Central memory CD8-positive, alpha-beta T cell (primary cell): ENCODE results near the gene TUBA3E.
"Not testable (repeated sequence)": the region's sequence is repeated elsewhere in the genome, so short reads cannot be mapped to it uniquely, and the experiment has no call there.

ENCODE experiments used
- ATAC-seq: fragments of 150-1000 bp; cut with Tn5 transposase; replicated peaks from 2 replicates; pipeline ENCODE4 v1.10.0; 2022; ENCODE audit warnings: mild to moderate bottlenecking, moderate FRiP score, moderate number of reproducible peaks; ENCODE audit not compliant: poor library complexity, severe bottlenecking; ENCODE audit errors: extremely low read depth
- DNase-seq, 2 donors: peaks; one replicate each; pipeline ENCODE4 v3.0.0; 2021; ENCODE audit warnings: low spot score in 2 of 2
- H3K27ac Mint-ChIP-seq: one replicate; pipeline ENCODE4 v1.8.0; 2022; ENCODE audit warnings: low read depth, mild to moderate bottlenecking, moderate library complexity, mixed read lengths
- H3K27me3 Mint-ChIP-seq: one replicate; pipeline ENCODE4 v1.8.0; 2022; ENCODE audit warnings: mixed read lengths
- H3K36me3 Mint-ChIP-seq: one replicate; pipeline ENCODE4 v1.8.0; 2022; ENCODE audit warnings: mild to moderate bottlenecking, moderate library complexity, mixed read lengths; ENCODE audit not compliant: insufficient read depth
- H3K4me1 Mint-ChIP-seq: one replicate; pipeline ENCODE4 v1.8.0; 2022; ENCODE audit warnings: mixed read lengths
- H3K4me3 Mint-ChIP-seq: one replicate; pipeline ENCODE4 v1.8.0; 2022; ENCODE audit warnings: mild to moderate bottlenecking, moderate library complexity, mixed read lengths
- H3K9me3 Mint-ChIP-seq: one replicate; pipeline ENCODE4 v1.8.0; 2022; ENCODE audit warnings: mixed read lengths

TUBA3E gene

GRCh38 chr2:130174866-130175265 is 23.4 kb downstream of the TUBA3E start:
- H3K36me3 Mint-ChIP-seq, result peaks cover 35% of the 10 kb centered on the region
- not testable (repeated sequence) for H3K9me3 Mint-ChIP-seq, H3K27ac Mint-ChIP-seq, H3K4me3 Mint-ChIP-seq, H3K27me3 Mint-ChIP-seq, DNase-seq, ATAC-seq, H3K4me1 Mint-ChIP-seq

DNA sequence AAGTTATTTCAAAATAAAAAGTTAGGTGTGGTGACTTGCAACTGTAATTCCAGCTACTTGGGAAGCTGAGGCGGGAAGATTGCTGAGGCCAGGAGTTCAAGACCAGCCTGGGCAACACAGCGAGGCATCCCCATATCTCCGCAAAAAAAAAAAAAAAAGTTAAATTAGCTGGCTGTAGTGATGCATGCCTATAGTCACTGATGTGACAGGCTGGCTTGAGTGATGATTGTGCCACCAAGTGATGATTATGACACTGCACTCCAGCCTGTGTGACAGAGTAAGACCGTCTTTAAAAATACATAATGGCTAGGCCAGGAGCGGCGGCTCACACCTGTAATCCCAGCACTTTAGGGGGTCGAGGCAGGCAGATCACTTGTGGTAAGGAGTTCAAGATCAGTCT is 28.3 kb downstream of the TUBA3E start:
- H3K9me3 Mint-ChIP-seq, result no peaks in the 10 kb centered on the region
- no peak overlapping the region for H3K4me3 Mint-ChIP-seq
- ATAC-seq (no peak), DNase-seq (no peak)
- H3K36me3 Mint-ChIP-seq, result peaks cover 56% of the 10 kb centered on the region
- no peaks in the 10 kb centered on the region for H3K4me1 Mint-ChIP-seq
- H3K27me3 Mint-ChIP-seq, result no peaks in the 10 kb centered on the region
- no peak overlapping the region for H3K27ac Mint-ChIP-seq

DNA sequence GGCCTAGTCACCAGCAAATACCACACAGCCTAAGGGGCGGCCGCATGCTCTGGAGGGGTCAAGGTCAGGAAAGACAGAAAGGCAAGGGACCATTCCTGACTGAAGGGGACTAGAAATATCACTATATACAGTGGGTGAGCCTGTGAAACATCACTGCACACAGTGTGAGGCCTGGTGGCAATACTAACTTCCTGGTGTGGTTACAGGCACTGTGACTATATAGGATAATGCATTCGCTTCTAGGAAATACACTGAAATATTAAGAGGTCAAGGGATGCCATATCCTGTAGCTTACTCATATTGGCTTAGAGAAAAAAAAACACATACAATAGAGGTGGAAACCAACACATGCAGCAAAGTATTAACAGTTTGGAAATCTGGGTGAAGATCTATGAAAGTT is 29.1 kb downstream of the TUBA3E start:
- DNase-seq, H3K4me3 Mint-ChIP-seq: not testable (repeated sequence)
- ATAC-seq, result peak; percentile 46

DNA sequence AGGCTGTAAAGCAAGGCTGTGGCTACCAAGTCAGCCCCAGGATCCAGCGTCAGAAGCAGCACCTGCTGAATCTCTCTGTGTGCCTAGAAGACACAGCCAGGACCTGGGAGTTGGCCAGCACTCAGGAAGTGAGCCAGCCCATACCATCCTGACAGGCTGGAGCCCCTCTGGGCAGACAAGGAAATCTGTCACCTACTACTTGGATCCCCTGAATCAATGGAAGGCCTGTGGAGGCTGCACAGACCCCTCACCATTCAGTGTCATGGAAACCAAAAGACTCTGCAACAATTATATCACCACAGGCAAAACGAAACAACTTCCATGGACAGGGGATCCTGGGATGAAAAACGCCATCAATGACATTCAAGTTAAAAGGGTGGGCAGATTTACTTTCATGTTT is 31.6 kb downstream of the TUBA3E start:
- not testable (repeated sequence) for H3K27me3 Mint-ChIP-seq, ATAC-seq, H3K4me1 Mint-ChIP-seq, DNase-seq, H3K27ac Mint-ChIP-seq, H3K4me3 Mint-ChIP-seq, H3K9me3 Mint-ChIP-seq
- peaks cover 57% of the 10 kb centered on the region for H3K36me3 Mint-ChIP-seq

More for the DNA sequence above, 29.1 kb downstream of the TUBA3E start:
- H3K27me3 Mint-ChIP-seq, H3K4me1 Mint-ChIP-seq, H3K9me3 Mint-ChIP-seq, H3K27ac Mint-ChIP-seq: not testable (repeated sequence)
- H3K36me3 Mint-ChIP-seq, result peaks cover 61% of the 10 kb centered on the region

- Mint-ChIP-seq H3K27me3 (no peaks in the 10 kb centered on the region), H3K9me3 (no peaks in the 10 kb centered on the region), H3K4me1 (peaks cover under 1% of the 10 kb centered on the region), H3K4me3 (no peak overlapping the region), H3K27ac (no peak overlapping the region), H3K36me3 (peaks cover 53% of the 10 kb centered on the region)
- no peak for ATAC-seq
- no peak for DNase-seq
Observed at GRCh38 chr2:130165293-130166016, 32.8 kb downstream of the TUBA3E start.

DNA sequence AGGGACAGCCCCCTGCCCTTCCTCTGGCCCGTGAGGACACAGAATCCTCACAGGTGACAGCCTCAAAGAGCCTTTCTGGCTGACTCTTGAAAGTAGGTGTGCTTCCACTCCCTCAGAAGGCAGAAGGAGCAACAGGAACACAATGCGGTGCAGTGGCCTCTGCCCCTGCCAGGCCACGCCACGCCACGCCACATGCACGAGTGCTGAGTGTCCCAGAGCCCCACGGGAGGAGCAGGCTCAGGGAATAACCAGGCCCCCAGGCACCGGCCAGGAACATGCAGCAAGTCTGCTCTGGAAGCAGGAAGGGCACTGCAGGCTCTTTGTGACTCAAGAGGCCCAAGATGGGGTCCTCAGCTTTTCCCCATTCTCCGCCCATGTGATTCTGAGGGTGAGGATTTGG is 35.3 kb downstream of the TUBA3E start:
- H3K27me3 Mint-ChIP-seq, result no peaks in the 10 kb centered on the region

GRCh38 chr2:130162486-130162885 is 35.8 kb downstream of the TUBA3E start:
- not testable (repeated sequence) for DNase-seq, ATAC-seq, H3K9me3 Mint-ChIP-seq, H3K4me3 Mint-ChIP-seq, H3K27me3 Mint-ChIP-seq, H3K27ac Mint-ChIP-seq
- Mint-ChIP-seq H3K4me1 (peaks cover 15% of the 10 kb centered on the region), H3K36me3 (peaks cover 44% of the 10 kb centered on the region)

More for the DNA sequence above, 35.3 kb downstream of the TUBA3E start:
- Mint-ChIP-seq H3K4me1 (peaks cover 11% of the 10 kb centered on the region), H3K27ac (no peak overlapping the region), H3K36me3 (peaks cover 45% of the 10 kb centered on the region), H3K4me3 (no peak overlapping the region), H3K9me3 (no peaks in the 10 kb centered on the region)
- ATAC-seq (no peak), DNase-seq (no peak)

DNA sequence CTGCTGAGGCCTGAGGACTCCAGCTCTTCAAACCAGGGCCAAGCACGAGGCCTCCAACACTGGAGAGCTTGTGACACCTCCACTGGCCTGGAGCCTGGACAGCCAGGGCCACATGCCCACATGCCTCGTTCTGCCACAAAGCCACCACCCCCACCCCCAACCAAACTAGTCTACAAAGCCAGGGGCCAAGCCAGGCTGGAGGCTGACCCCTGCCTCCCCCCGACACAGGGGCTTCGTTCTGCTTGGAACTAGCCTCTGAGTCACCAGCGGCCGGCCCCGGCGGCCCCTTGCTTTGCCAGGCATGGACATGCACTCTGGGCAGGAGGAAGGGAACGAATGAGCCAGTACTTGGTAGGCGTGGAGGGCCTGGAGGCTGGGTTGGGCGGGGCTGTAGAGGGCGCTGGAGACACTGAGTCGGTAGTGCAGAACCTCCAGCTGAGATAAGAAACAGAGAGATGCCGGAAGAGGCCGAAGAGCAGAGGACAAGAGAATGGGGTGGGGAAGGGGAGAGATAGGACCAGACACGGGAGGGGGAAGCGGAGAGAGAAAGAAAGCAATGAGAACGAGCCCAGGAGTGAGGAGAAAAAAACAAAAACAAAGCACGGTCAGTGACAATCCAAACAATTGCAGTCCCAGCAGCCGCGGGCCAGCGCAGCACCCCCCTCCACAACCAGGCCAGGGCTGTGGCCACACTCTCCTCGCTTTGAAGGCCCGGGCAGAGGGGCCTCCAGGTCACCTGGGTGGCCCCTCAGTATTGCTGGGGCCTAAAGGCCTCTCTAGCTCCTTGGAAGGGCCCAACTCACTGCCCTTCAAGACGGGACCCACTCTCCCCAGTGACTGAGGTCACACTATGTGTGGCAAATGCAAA is 37.2 kb downstream of the TUBA3E start:
- H3K36me3 Mint-ChIP-seq, result peaks cover 34% of the 10 kb centered on the region
- ATAC-seq, DNase-seq: not testable (repeated sequence)

DNA sequence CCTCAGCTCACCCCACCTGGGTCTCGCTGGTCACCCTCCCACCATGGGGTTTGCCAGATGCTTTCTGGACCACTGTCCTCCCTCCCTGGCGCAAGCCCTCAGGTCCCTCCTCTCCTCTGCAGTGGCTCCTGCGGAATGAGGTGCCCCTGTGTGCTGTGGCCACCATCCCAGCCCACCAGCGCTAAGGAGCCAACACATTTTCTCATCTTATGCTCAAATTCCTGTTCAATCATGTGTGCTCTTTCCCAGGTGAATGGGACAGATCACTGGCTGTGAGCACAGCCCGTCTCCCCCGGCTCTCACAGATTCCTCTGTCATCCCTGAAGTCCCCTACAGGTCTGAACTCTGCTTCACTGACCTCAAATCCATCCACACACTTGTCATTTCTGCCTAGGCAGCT is 38.1 kb downstream of the TUBA3E start:
- Mint-ChIP-seq H3K4me1 (peaks cover 15% of the 10 kb centered on the region), H3K27ac (no peak overlapping the region), H3K27me3 (no peaks in the 10 kb centered on the region), H3K4me3 (no peak overlapping the region), H3K36me3 (peaks cover 27% of the 10 kb centered on the region), H3K9me3 (no peaks in the 10 kb centered on the region)
- DNase-seq, result no peak
- ATAC-seq, result no peak

More for the DNA sequence above, 37.2 kb downstream of the TUBA3E start:
- not testable (repeated sequence) for H3K27me3 Mint-ChIP-seq, H3K9me3 Mint-ChIP-seq, H3K27ac Mint-ChIP-seq, H3K4me3 Mint-ChIP-seq
- peaks cover 15% of the 10 kb centered on the region for H3K4me1 Mint-ChIP-seq

GRCh38 chr2:130159376-130159775 is 38.9 kb downstream of the TUBA3E start:
- not testable (repeated sequence) for ATAC-seq, H3K27me3 Mint-ChIP-seq, DNase-seq, H3K9me3 Mint-ChIP-seq, H3K27ac Mint-ChIP-seq, H3K4me3 Mint-ChIP-seq
- Mint-ChIP-seq H3K4me1 (peaks cover 15% of the 10 kb centered on the region), H3K36me3 (peaks cover 21% of the 10 kb centered on the region)

DNA sequence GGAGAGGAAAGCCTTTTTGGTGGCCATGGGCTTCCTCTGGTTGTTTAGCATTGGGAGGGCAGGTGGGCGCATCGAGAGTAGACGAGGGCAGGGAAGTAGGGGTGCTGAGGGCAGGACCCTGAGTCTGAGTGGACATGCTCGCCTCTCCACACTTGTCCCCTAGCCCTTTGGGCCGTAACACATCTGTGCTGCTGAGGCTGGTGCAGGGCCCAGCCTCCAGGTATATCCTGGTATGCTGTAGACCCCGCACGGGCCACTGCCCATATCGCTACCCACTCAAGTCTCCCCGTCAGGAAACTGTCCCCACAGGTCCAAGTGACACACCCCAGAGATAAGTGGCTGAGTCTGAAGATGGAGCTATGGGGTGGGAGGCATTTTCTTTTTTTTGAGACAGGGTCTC is 39.6 kb downstream of the TUBA3E start:
- Mint-ChIP-seq H3K27ac (peak overlapping the region; percentile 35), H3K4me1 (peaks cover 15% of the 10 kb centered on the region), H3K36me3 (peaks cover 19% of the 10 kb centered on the region), H3K27me3 (no peaks in the 10 kb centered on the region), H3K9me3 (no peaks in the 10 kb centered on the region), H3K4me3 (no peak overlapping the region)
- ATAC-seq, result no peak
- no peak for DNase-seq

- not testable (repeated sequence) for H3K9me3 Mint-ChIP-seq, DNase-seq, H3K27me3 Mint-ChIP-seq, H3K4me3 Mint-ChIP-seq
- H3K27ac Mint-ChIP-seq, result peak overlapping the region; percentile 35
- peaks cover 21% of the 10 kb centered on the region for H3K36me3 Mint-ChIP-seq
- peak; percentile 26 for ATAC-seq
- H3K4me1 Mint-ChIP-seq, result peaks cover 15% of the 10 kb centered on the region
Observed at GRCh38 chr2:130157825-130158514, 40.3 kb downstream of the TUBA3E start.
